Transverse colon (tissue), 4 donors: ENCODE results near the gene CA12. TPM values are rescaled to one million over a fixed set of nuclear protein-coding genes. Genes with fewer than 3 reads are reported as not detected.

Experiments used
- DNase-seq: peaks from one replicate; pipeline ENCODE4 v3.0.0-alpha.2; 2019
- H3K27ac ChIP-seq, 4 donors: fragments of 200-600 bp; sonication (generic); 2 replicates each; pipeline ENCODE4 v1.5.1; 2016 to 2018; ENCODE audit warnings: inconsistent platforms in 4 of 4
- H3K27me3 ChIP-seq: fragments of 200-600 bp; sonication (generic); 2 replicates; pipeline ENCODE4 v1.5.1; 2017; ENCODE audit warnings: inconsistent platforms
- H3K36me3 ChIP-seq, 4 donors: fragments of 200-600 bp; sonication (generic); 2 replicates each; pipeline ENCODE4 v1.5.1; 2017 to 2019; ENCODE audit warnings: inconsistent platforms in 4 of 4
- H3K4me1 ChIP-seq, 4 donors: fragments of 200-600 bp; sonication (generic); 2 replicates each; pipeline ENCODE4 v1.5.1; 2017 to 2020; ENCODE audit warnings: inconsistent platforms in 4 of 4
- H3K4me3 ChIP-seq, 4 donors: fragments of 200-600 bp; sonication (generic); 1 replicate in 1 of 4; 2 replicates in 3 of 4; pipeline versions ENCODE4 v1.5.1 to v1.6.1; 2017 to 2019; ENCODE audit warnings: inconsistent platforms in 4 of 4
- H3K9me3 ChIP-seq, 2 donors: fragments of 200-600 bp; sonication (generic); 2 replicates each; pipeline ENCODE4 v1.5.1; 2017 to 2019; ENCODE audit warnings: inconsistent platforms in 2 of 2
- EP300 ChIP-seq: sonication (generic); formaldehyde crosslinking; IDR thresholded peaks from one replicate; pipeline ENCODE4 v1.6.1; 2017; ENCODE audit warnings: antibody characterized with exemption, low read depth
- POLR2A ChIP-seq: fragments of 450-650 bp; IDR thresholded peaks from one replicate; pipeline ENCODE4 v1.6.1; 2016; ENCODE audit warnings: antibody characterized with exemption, mild to moderate bottlenecking, moderate library complexity
- POLR2AphosphoS5 ChIP-seq, 3 donors: sonication (generic); formaldehyde crosslinking; IDR thresholded peaks; one replicate each; pipeline ENCODE4 v1.6.1; 2016; ENCODE audit warnings: antibody characterized with exemption in 3 of 3
- WGBS, 2 donors: methylation state at CpG; one replicate each; pipeline ENCODE4 v1.1.5; 2018; ENCODE audit warnings: low coverage in 1 of 2; 5-methylcytosine and 5-hydroxymethylcytosine counted together
- in situ Hi-C, 4 donors: fragments of 200-750 bp; cut with MboI; loops; one replicate each; pipeline versions ENCODE4 v1.15.0 to v1.15.1; 2017; ENCODE audit warnings: low sequenced_read_pairs in 3 of 4, low pct_ligation_motif_present in 1 of 4, low pct_unique_long_range_greater_than_20kb in 1 of 4
- intact Hi-C: fragments of 100-400 bp; cut with DNase I; formaldehyde crosslinking; loops from one replicate; pipeline ENCODE4 v1.15.1; 2023; ENCODE audit warnings: low total_unique reads
- total RNA-seq, 4 donors: library from RNA; depleted of rRNA; stranded (reverse); fragments of >200 nt; gene quantifications; one replicate each; pipeline ENCODE4 v1.1.0, GENCODE V29; 2016
- TF ChIP-seq, protein P1 (sequence below), 5 experiments: fragments of 200-600 bp in 3 of 5; fragments of 450-650 bp in 2 of 5; sonication (generic) in 3 of 5; IDR thresholded peaks; 1 replicate in 2 of 5; 2 replicates in 3 of 5; pipeline ENCODE4 v1.5.1; 2016 to 2017; ENCODE audit warnings: antibody characterized with exemption in 5 of 5, inconsistent platforms in 3 of 5, mild to moderate bottlenecking in 2 of 5, moderate library complexity in 1 of 5

The CA12 gene
- total RNA-seq, 4 donors from 2014 or later, result 121 to 392 (median 329) TPM

GRCh38 chr15:63371297-63371918 lies 10.2 kb downstream of the CA12 start:
- in situ Hi-C loops, result no loop called here
- Histone ChIP-seq H3K27me3 (no peaks in the 10 kb centered on the region), H3K27ac (peak overlapping the region in 3 of 4 donors; percentile 26 to 38 (median 28)), H3K4me3 (no peak overlapping the region), H3K9me3 (no peaks in the 10 kb centered on the region), H3K4me1 (peaks cover 5 to 49% (median 36%) of the 10 kb centered on the region in 4 donors), H3K36me3 (no peaks in the 10 kb centered on the region)
- intact Hi-C loops, result no loop called here
- WGBS, 2 donors, result 61 to 80% methylated on average over 3 to 11 of the region's 15 CpGs
- TF ChIP-seq POLR2AphosphoS5 (IDR thresholded peaks at IDR 0.05) (no peak), POLR2A (no peak), EP300 (no peak)
- TF ChIP-seq, protein P1, sequence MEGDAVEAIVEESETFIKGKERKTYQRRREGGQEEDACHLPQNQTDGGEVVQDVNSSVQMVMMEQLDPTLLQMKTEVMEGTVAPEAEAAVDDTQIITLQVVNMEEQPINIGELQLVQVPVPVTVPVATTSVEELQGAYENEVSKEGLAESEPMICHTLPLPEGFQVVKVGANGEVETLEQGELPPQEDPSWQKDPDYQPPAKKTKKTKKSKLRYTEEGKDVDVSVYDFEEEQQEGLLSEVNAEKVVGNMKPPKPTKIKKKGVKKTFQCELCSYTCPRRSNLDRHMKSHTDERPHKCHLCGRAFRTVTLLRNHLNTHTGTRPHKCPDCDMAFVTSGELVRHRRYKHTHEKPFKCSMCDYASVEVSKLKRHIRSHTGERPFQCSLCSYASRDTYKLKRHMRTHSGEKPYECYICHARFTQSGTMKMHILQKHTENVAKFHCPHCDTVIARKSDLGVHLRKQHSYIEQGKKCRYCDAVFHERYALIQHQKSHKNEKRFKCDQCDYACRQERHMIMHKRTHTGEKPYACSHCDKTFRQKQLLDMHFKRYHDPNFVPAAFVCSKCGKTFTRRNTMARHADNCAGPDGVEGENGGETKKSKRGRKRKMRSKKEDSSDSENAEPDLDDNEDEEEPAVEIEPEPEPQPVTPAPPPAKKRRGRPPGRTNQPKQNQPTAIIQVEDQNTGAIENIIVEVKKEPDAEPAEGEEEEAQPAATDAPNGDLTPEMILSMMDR (IDR thresholded peaks at IDR 0.05), result no peak
- DNase-seq, result no peak

GRCh38 chr15:63370764-63371163 lies 10.9 kb downstream of the CA12 start:
- in situ Hi-C loops (no loop called here), intact Hi-C loops (no loop called here)
- 80 to 83% methylated on average over 1 to 4 of the region's 4 CpGs for WGBS, 2 donors
- Histone ChIP-seq H3K27ac (no peak overlapping the region), H3K27me3 (no peaks in the 10 kb centered on the region), H3K9me3 (no peaks in the 10 kb centered on the region), H3K36me3 (no peaks in the 10 kb centered on the region), H3K4me1 (peaks cover 5 to 52% (median 38%) of the 10 kb centered on the region in 4 donors), H3K4me3 (no peak overlapping the region)
- TF ChIP-seq POLR2A, result no peak
- TF ChIP-seq POLR2AphosphoS5 (IDR thresholded peaks at IDR 0.05), result no peak
- no peak for TF ChIP-seq EP300
- TF ChIP-seq, protein P1 (IDR thresholded peaks at IDR 0.05), result no peak
- no peak for DNase-seq

- H3K4me1 ChIP-seq, result peaks cover 1 to 49% (median 38%) of the 10 kb centered on the region in 4 donors
- TF ChIP-seq EP300 (no peak), POLR2AphosphoS5 (IDR thresholded peaks at IDR 0.05) (no peak), POLR2A (no peak)
- TF ChIP-seq, protein P1 (IDR thresholded peaks at IDR 0.05), result no peak
- H3K9me3 ChIP-seq, result no peaks in the 10 kb centered on the region
- H3K36me3 ChIP-seq, result no peaks in the 10 kb centered on the region
- peak overlapping the region in 3 of 4 donors; percentile 62 to 76 (median 67) for H3K27ac ChIP-seq
- WGBS, 2 donors, result 83 to 92% methylated on average over 1 to 4 of the region's 4 CpGs
- H3K27me3 ChIP-seq, result no peaks in the 10 kb centered on the region
- in situ Hi-C loops (no loop called here), intact Hi-C loops (no loop called here)
- H3K4me3 ChIP-seq, result no peak overlapping the region
- no peak for DNase-seq
These were observed 11.9 kb downstream of the CA12 start for GRCh38 chr15:63369781-63370180.

- intact Hi-C loops, result no loop called here
- Histone ChIP-seq H3K27me3 (no peaks in the 10 kb centered on the region), H3K9me3 (no peaks in the 10 kb centered on the region), H3K4me3 (no peak overlapping the region), H3K4me1 (peaks cover 0 to 49% (median 33%) of the 10 kb centered on the region in 4 donors), H3K27ac (peak overlapping the region; percentile 42 to 76 (median 64)), H3K36me3 (no peaks in the 10 kb centered on the region)
- TF ChIP-seq POLR2AphosphoS5 (IDR thresholded peaks at IDR 0.05), result no peak
- WGBS, 2 donors, result 64 to 84% methylated on average over 2 to 3 of the region's 3 CpGs
- in situ Hi-C loops, result no loop called here
- DNase-seq, result no peak
These were observed 12.3 kb downstream of the CA12 start for GRCh38 chr15:63369296-63369695.
